ENCODE data around the gene PUS10. TPM values are rescaled to one million over a fixed set of nuclear protein-coding genes. Genes with fewer than 3 reads are reported as not detected.

PUS10 gene, protein sequence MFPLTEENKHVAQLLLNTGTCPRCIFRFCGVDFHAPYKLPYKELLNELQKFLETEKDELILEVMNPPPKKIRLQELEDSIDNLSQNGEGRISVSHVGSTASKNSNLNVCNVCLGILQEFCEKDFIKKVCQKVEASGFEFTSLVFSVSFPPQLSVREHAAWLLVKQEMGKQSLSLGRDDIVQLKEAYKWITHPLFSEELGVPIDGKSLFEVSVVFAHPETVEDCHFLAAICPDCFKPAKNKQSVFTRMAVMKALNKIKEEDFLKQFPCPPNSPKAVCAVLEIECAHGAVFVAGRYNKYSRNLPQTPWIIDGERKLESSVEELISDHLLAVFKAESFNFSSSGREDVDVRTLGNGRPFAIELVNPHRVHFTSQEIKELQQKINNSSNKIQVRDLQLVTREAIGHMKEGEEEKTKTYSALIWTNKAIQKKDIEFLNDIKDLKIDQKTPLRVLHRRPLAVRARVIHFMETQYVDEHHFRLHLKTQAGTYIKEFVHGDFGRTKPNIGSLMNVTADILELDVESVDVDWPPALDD
- total RNA-seq (2014; rRNA removed; shearing (Covaris generic)) (5.2 and 7.1 TPM in 2 replicates), polyA plus RNA-seq (2016; fragmentation: Nextera tagmentation; extraction: Ambion mirVana) (5.3 and 6.7 TPM in 2 replicates)

DNA sequence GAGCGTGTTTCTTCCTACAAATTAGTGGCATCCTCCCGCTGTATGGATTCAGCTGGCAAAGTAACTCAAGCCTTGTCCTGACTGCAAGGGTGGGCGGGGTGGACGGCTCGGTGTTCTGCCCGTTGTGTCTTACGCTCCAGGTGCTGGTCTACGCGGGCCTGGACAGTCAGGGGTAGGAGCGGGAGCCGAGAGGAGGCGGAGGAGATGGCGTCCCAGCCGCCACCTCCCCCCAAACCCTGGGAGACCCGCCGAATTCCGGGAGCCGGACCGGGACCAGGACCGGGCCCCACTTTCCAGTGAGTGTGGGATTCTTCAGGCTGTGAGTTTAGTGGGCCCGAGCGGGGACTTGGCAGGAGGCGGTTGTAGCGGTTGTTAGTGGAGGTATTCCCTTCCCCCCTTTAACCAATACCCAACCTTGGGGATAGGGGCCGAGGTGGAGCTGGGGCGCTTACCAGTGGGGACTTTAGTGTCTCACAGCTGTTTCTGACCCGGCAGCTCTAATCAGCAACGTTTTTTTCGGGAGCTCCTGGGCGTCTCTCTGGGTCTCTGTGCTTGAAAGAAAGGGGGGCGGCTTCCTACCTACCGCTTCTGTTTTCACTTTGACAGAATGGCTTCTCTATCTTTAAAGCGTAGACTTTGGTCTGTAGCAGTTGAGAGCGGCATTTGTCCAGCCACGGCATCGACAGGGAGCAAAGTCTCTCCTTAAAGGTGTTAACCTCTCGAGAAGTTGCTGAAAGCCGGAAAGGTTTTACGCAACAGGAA, at the start of gene PUS10, which contains the start of gene PEX13:
TSS of gene PUS10 (minus strand) at position 700 of the 762 bp plus-strand sequence. CDS start 6,365 bp downstream, outside the sequence.
TSS of gene PEX13 (plus strand) at position 165 of the 762 bp plus-strand sequence. CDS start at position 205, 40 bp downstream.
- Histone ChIP-seq H3K4me1 (ENCODE audit: insufficient read depth) (peaks cover 18% of the 10 kb centered on the region), H3K27ac (peak within 1 kb of the TSS; percentile 74), H3K9ac (peak within 1 kb of the TSS; percentile 87), H3K9me3 (ENCODE audit: low read depth) (no peaks in the 10 kb centered on the region), H3K9me2 (ENCODE audit: insufficient read depth) (no peaks in the 10 kb centered on the region), H4K20me1 (ENCODE audit: insufficient read depth) (no peaks in the 10 kb centered on the region), H3K36me3 (ENCODE audit: low read depth) (no peaks in the 10 kb centered on the region), H3K4me3 (peak within 1 kb of the TSS; percentile 90), H3K27me3 (replicated peaks; ENCODE audit: insufficient read depth) (no peaks in the 10 kb centered on the region), H2AFZ (peak within 1 kb of the TSS; percentile 93), H3K79me2 (ENCODE audit: insufficient read depth) (peaks cover 69% of the 10 kb centered on the region), H3K4me2 (ENCODE audit: unreplicated experiment) (peak within 1 kb of the TSS; percentile 81), H3F3A (ENCODE audit: insufficient read depth) (peaks cover 9% of the 10 kb centered on the region; the same call in 1 of the 2 replicates)
- WGBS, 2 experiments (ENCODE audit: low coverage in 1 of 2, low lambda C conversion rate in 2 of 2, missing lambda C conversion rate in 2 of 2) = 2% methylated on average over 37 to 39 of the region's 39 CpGs
- in situ Hi-C loops (cut with MboI) = no loop called here
- no peak for TF ChIP-seq EZH2phosphoT487 (IDR thresholded peaks at IDR 0.05; ENCODE audit: insufficient read depth, low read depth)
- TF ChIP-seq EZH2 (IDR thresholded peaks at IDR 0.05; ENCODE audit: insufficient read depth, poor library complexity, severe bottlenecking) = no peak
- DNase-seq = peak; percentile 88

DNA sequence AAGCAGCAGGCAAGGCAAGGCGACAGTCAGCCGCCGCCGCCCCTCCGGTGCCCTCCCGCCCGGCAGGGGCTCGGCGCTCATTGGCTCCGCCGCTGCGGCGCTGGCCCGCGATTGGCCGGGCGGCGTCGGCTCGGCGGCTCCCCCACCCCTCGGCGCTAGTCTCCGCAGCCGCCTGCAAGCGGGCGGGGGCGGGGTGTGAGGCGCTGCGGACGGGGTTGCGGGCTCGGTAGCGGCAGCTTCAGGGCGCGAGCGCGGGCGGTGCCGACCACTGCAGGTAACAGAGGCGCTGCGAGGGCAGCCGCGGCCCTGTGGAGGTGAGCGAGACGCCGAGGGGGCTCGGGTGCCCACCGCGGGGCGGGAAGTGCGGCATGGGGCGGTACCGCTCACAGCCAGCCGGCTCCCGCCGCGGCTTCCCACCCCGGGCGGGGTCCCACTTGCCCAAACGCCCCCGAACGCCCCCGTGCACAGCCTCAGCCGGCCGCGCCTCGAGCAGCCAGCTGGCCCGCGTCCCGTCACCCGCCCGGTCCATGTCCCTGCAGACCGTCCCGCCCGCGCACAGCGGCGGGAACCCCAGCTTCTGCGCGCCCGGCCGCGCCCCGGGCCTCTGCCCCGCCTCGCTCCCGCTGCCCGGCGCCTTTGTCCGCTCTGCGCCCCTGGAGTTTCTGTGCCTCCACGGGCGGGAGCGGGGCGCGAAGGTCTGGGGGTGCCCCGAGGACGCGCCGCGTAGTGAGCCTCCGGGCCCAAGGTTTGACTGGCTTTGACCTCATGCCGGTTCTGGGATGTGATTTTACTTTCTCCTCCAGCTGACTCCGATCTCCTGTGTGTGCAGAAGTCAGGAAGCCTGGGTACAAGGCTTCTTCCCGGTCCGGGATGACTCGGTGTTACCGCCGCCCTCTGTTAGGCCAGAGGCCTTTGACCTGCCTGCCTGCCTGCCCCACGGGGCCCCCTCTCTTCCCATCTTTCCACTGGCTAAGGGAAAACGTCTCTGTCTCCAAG, 48.0 kb upstream of the PUS10 start, which contains the start of gene SANBR:
TSS of gene SANBR (plus strand) at position 158 of the 996 bp plus-strand sequence. CDS start 4,480 bp downstream, outside the sequence.
- Histone ChIP-seq H3K9ac (peak within 1 kb of the TSS; percentile 80), H3K79me2 (ENCODE audit: insufficient read depth) (peaks cover 38% of the 10 kb centered on the region), H3K4me2 (ENCODE audit: unreplicated experiment) (peak within 1 kb of the TSS; percentile 100), H3K36me3 (ENCODE audit: low read depth) (0 out of 2 replicates have a peak, but pooled peaks cover 6% of the 10 kb centered on the region), H3K9me3 (ENCODE audit: low read depth) (no peaks in the 10 kb centered on the region), H2AFZ (peak within 1 kb of the TSS; percentile 94), H3K27ac (peak within 1 kb of the TSS; percentile 51), H3F3A (ENCODE audit: insufficient read depth) (peaks cover 14% of the 10 kb centered on the region), H3K4me3 (peak within 1 kb of the TSS; percentile 86), H3K4me1 (ENCODE audit: insufficient read depth) (peaks cover 5% of the 10 kb centered on the region; the same call in 1 of the 2 replicates), H3K27me3 (replicated peaks; ENCODE audit: insufficient read depth) (no peaks in the 10 kb centered on the region), H4K20me1 (ENCODE audit: insufficient read depth) (no peaks in the 10 kb centered on the region), H3K9me2 (ENCODE audit: insufficient read depth) (no peaks in the 10 kb centered on the region)
- 2% methylated on average over 76 to 81 of the region's 112 CpGs for WGBS, 2 experiments (ENCODE audit: low coverage in 1 of 2, low lambda C conversion rate in 2 of 2, missing lambda C conversion rate in 2 of 2)
- TF ChIP-seq EZH2phosphoT487 (IDR thresholded peaks at IDR 0.05; ENCODE audit: insufficient read depth, low read depth) (no peak), EZH2 (IDR thresholded peaks at IDR 0.05; ENCODE audit: insufficient read depth, poor library complexity, severe bottlenecking) (no peak)
- peak; percentile 95 for DNase-seq
- in situ Hi-C loops (cut with MboI) = no loop called here

DNA sequence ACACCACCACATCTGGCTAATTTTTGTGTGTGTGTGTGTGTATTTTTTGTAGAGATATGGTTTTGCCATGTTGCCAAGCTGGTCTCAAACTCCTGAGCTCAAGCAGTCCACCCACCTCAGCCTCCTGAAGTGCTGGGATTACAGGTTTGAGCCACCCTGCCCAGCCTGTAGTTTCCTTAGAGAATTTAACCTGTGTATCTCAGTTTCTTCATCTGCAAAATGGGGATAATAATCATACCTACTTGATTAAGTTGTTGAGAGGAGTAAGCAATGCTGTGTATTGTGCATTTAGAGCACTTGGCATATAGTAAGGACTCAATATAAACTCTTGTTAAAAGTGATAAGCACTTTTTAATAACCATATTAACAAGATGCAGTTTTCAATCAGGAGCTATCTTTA, 41.3 kb upstream of the PUS10 start:
- 0 out of 2 replicates have a peak, but pooled peaks cover 6% of the 10 kb centered on the region for H3K36me3 ChIP-seq (ENCODE audit: low read depth)
- no peak overlapping the region for H2AFZ ChIP-seq
- no peak overlapping the region for H3K9ac ChIP-seq
- no peak overlapping the region for H3K4me2 ChIP-seq (ENCODE audit: unreplicated experiment)
- H4K20me1 ChIP-seq (ENCODE audit: insufficient read depth) = no peaks in the 10 kb centered on the region
- DNase-seq = no peak
- in situ Hi-C loops (cut with MboI) = no loop called here
- no peaks in the 10 kb centered on the region for H3K4me1 ChIP-seq (ENCODE audit: insufficient read depth)
- H3K9me2 ChIP-seq (ENCODE audit: insufficient read depth) = no peaks in the 10 kb centered on the region
- H3K27ac ChIP-seq = no peak overlapping the region
- TF ChIP-seq EZH2phosphoT487 (IDR thresholded peaks at IDR 0.05; ENCODE audit: insufficient read depth, low read depth) (no peak), EZH2 (IDR thresholded peaks at IDR 0.05; ENCODE audit: insufficient read depth, poor library complexity, severe bottlenecking) (no peak)
- no peaks in the 10 kb centered on the region for H3K27me3 ChIP-seq (replicated peaks; ENCODE audit: insufficient read depth)
- no peaks in the 10 kb centered on the region for H3K9me3 ChIP-seq (ENCODE audit: low read depth)
- peaks cover 6% of the 10 kb centered on the region; the same call in 1 of the 2 replicates for H3F3A ChIP-seq (ENCODE audit: insufficient read depth)
- no peaks in the 10 kb centered on the region for H3K79me2 ChIP-seq (ENCODE audit: insufficient read depth)
- H3K4me3 ChIP-seq = no peak overlapping the region
